NCI-H524 (cell line): ENCODE data around the gene SMIM1.

Experiments
- DNase-seq, 2 experiments: peaks; one replicate each; lab custom pipeline; 2025; lab: John Stamatoyannopoulos, UW

The SMIM1 gene, protein sequence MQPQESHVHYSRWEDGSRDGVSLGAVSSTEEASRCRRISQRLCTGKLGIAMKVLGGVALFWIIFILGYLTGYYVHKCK

DNA sequence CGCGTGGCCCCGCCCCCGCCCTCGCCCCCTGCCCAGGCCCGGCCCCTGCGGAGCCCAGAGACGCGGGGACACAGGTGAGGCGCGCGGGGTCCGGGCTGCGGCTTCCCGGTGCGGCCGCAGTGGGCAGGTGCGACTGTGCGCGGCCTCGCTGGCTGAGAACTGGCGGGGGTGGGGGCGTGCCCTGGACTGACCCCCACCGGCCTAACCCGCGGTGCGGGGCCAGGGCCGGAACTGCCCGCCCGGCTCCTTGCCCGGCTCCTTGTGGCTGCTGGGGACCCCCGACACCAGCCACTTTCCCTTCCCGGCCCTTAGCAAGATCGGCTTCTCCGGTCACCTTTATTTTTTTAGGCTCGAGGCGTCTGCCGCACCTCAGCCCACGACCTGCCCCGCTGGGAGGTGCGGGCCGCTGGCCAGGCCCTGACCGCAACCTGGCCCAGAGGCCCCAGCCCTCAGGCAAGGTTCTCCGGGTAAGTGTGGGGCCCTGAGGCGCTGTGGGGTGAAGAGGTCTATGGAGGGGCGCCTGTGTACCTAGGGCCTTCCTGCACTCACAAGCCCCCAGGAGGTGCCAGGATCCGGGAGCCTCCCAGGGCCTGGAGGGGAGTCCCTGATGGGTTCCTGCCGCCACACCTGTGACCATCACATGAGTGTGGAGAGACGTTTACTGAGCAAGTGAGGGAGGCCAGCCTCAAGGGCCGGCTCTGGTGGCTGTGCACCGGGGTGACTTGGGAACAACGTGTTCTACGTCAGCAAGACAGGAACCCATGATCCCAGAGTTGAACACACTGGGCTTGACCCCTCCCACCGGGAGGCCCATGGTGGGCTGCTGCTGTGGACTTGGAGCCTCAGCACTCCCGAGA is at the start of gene SMIM1:
TSS of gene SMIM1 (plus strand) at position 35 of the 857 bp plus-strand sequence. CDS start 2,625 bp downstream, outside the sequence.
- DNase-seq: no peak

DNA sequence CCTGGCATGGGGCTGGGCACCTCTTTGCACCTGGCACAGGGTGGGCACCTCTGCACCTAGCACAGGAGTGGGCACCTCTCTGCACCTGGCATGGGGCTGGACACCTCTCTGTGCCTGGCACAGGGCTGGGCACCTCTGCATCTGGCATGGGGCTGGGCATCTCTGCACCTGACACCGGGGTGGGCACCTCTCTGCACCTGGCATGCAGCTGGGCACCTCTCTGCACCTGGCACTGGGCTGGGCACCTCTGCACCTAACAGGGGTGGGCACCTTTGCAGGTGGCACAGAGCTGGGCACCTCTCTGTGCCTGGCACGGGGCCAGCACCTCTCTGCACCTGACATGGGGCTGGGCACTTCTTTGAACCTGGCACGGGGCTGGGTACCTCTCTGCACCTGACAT is 49.7 kb upstream of the SMIM1 start:
- DNase-seq: no peak

- DNase-seq: peak; percentile 9 to 72
Measured at GRCh38 chr1:3724416-3725030, 48.0 kb upstream of the SMIM1 start.

- DNase-seq: no peak
Measured at GRCh38 chr1:3725366-3725765, 47.2 kb upstream of the SMIM1 start.

GRCh38 chr1:3727042-3727824 is 45.3 kb upstream of the SMIM1 start:
- DNase-seq: no peak

DNA sequence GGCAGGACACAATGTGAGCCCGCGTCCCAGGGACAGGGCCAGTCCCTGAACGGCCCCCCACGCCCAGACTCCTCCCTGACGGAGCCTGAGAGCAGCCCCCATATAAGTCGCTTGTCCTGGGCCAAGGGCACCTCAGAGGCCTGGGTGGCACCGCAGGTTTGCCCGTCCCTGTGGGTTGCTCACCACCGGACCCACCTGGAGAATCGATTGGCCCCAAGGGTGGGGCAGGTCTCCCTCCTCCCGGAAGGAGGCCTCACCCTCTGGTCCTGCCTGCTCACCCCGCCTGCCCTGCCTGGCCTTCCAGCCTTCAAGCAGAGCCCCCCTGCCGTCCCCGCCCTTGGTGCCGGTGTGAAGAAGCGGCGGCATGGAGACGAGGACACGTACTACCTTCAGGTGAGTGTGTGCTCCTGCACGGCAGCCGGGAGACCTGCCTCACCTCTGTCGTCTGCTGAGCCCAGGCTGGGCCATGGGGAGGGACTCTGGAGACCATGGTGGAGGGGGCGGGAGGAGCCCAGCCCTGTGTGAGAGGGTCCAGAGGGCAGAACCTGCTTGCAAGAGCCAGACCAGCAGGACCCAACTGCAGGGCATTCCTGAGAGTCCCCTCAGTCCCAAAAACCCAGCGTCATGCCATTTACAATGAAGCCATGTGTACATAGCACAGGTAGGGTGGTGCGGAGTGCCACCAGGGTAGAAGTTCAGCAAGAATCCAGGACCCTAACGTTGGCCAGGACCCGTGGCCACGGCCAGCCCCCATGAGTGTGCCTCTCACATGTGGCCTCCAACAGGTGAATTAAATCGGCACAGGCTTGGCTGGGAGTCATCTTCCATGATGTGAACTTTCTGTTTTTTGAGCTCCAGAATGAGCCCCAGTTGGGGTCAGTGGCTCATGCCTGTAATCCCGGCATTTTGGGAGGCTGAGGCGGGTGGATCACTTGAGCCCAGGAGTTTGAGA is 44.4 kb upstream of the SMIM1 start:
- DNase-seq: no peak

DNA sequence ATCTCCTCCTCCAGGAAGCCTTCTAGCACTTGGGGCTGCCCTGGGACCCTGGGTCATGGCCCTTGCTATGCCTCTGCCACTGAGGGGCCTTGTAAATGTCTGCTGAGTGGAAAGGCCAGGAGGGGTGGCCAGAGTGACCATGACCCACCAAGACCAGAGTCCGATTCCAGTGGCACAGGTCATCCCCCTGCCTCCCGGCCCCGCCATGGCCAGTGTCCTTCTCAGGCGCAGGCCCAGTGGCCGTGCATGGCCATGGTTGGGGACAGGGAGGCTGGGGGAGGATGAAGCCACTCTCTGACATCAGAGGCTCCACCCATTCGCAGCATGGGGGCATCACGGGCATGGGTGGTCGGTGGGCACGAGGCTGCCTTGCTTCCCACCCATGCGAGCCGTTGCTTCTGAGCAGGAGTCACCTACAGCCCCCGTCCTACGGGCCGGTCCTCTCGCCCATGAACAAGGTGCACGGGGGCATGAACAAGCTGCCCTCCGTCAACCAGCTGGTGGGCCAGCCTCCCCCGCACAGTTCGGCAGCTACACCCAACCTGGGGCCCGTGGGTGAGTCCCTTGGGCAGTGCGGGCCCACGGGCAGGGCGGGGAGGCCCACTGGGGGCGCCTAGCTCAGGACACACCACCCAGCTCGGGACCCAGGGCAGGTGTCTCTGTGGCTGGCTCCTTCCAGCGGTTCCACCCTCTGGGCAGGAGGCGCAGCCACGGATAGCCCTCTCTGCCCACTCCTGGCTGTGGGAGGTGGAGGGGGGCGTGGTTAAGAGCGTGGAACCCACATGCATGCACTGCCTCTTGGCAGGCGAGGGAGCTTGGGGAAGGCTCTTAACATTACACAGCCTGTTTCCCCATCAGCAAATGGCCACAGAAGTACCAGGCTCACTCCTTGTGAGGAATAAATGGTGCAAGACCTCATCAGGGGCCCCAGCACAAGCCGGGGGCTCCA is 42.7 kb upstream of the SMIM1 start:
- DNase-seq: no peak

GRCh38 chr1:3730543-3731247 is 41.9 kb upstream of the SMIM1 start:
- DNase-seq: no peak

DNA sequence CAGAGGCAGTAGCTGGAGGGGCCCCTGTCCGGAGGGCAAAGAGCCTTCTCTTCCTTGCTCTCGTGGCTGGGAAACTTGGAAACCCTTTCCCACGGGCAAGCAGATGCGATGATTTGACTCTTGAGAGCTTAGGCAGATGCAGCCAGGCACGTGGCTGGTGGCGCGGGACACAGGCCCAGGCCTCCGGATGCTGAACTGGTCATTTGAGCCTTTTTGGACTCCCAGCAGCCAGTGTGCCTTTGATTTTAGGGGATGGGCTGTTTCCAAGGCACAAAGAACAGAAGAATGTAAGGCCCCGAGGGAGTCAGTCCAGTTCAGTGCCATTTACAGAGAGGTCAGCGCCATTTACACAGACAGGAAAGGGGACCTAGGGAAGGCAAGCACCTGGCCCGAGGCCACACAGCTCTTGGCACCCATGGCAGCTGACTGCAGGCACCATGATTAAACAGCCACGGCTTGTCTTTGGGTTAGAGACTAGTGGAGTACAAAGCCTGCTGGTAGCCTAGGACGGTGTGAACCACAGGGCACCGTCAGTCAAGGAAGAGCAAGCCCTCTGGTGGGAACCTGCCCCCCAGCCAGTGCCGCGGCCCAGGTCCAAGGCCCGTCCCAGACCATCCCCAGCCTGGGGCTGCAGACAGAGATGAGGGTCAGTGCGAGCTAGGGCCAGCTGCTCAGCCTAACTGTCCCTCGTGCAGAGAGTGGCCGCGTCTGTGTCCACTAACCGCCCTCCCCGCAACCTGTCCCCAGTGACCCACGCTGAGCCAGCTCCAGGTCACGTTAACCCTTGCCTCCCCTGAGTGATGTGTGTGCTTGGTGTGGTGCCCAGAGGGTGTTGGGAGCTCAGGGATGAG is 40.7 kb upstream of the SMIM1 start:
- DNase-seq: peak in 1 of 2 experiments; percentile 24

DNA sequence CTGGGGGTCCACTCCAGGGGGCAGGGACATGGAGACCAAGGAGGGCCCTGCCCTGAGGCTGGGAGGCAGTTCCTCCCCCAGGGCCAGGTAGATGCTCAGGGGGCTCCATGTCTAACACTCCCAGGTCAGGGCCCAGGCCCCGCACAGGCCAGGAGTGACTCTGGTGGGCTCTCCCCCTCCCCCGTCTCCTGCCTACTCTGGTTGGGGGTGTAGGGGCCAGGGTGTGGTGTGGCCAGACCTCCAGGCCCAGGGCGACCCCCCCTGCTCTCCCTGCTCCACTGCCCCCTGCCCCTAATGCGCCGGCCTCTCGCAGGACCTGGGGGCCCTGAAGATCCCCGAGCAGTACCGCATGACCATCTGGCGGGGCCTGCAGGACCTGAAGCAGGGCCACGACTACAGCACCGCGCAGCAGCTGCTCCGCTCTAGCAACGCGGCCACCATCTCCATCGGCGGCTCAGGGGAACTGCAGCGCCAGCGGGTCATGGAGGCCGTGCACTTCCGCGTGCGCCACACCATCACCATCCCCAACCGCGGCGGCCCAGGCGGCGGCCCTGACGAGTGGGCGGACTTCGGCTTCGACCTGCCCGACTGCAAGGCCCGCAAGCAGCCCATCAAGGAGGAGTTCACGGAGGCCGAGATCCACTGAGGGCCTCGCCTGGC is 40.0 kb upstream of the SMIM1 start:
- peak in 1 of 2 experiments; percentile 61 for DNase-seq

DNA sequence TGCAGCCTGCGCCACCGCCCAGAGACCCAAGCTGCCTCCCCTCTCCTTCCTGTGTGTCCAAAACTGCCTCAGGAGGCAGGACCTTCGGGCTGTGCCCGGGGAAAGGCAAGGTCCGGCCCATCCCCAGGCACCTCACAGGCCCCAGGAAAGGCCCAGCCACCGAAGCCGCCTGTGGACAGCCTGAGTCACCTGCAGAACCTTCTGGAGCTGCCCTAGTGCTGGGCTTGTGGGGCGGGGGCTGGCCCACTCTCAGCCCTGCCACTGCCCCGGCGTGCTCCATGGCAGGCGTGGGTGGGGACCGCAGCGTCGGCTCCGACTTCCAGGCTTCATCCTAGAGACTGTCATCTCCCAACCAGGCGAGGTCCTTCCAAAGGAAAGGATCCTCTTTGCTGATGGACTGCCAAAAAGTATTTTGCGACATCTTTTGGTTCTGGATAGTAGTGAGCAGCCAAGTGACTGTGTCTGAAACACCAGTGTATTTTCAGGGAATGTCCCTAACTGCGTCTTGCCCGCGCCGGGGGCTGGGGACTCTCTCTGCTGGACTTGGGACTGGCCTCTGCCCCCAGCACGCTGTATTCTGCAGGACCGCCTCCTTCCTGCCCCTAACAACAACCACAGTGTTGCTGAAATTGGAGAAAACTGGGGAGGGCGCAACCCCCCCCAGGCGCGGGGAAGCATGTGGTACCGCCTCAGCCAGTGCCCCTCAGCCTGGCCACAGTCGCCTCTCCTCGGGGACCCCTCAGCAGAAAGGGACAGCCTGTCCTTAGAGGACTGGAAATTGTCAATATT is 39.3 kb upstream of the SMIM1 start:
- DNase-seq: no peak

DNA sequence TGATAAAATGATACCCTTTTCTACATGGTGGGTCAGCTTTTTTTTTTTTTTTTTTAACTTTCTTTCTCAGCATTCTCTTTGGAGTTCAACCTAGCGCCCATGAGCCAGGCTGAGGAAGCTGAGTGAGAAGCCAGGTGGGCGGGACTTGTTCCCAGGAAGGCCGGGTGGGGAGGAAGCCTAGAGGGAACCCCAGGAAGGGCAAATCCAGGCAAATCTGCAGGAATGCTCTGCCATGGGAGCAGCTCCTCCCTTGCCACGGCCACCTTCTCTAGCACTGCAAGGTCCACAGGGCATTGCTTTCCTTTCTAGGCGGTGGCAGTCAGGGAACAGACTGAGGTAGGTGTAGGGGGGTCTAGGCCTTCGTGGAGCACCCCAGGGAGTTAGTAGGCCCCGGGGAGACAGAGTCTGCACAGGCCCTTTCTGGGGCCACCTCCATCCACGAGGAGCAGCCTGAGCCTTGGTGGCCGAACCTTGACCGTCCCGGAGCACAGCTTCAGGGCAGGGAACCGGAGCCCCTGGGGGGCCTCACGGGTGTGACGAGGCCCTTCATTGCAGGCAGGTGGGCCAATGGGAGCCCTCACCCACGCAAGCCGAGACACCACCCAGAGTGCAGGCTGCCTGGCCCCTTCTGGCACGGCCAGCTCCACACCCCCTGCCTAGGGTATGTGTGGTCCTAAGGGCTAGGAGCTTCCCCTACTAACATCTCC is 38.5 kb upstream of the SMIM1 start:
- DNase-seq: no peak

- DNase-seq: no peak
Measured at GRCh38 chr1:3734602-3735001, 37.9 kb upstream of the SMIM1 start.

DNA sequence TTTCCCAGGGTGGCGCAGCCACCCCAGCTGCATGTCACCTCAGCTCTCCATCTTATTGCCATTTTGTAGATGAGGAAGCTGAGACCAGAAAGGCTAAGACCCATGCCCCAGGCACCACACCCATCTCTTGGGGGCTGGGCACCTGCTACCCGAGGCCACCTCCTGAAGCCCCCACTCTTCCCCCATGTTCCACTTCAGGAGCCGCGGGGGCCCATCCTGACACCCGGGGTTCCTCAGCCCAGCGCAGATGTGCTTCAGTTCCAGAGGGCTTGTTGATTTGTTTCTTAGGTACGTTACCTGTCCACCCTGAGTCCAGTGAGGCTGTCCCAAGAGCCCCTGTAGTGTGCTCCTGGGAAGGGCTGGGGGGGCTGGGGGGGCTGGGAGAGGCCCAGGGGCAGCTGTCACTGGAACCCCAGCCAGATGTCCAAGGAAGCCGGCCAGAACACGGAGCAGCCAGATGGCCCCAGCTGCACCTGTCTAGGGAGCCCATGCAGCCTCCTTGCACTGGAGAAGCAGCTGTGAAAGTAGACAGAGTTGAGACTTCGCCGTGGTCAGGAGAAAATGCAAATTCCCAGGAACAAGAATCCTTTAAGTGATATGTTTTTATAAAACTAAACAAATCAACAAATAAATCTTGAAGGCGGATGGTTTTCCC is 37.4 kb upstream of the SMIM1 start:
- peak; percentile 45 to 75 for DNase-seq

DNA sequence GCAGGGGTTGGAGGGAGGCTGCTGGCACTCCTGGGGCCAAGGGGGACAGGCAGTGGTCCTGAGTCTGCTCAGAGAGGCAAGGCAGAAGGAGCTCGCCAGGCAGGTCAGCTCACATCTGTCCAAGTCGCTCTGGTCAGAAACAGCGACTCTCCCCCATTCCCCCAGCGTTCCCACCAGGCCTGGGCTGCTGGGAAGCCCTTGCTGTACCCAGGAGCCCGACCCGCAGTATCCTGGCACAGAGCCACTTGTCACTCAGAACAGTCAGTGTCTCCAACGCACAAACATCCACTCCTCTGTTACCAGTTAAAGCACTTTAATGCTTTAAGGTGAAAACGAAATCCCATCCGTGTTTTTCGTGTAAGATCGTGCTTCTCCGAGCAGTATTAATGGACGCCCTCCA is 36.9 kb upstream of the SMIM1 start:
- no peak for DNase-seq

- DNase-seq: no peak
Measured at GRCh38 chr1:3736131-3736561, 36.4 kb upstream of the SMIM1 start.
